HG02970 (cell line): Measurements from ENCODE around the gene CCNF.

Experiments
- ATAC-seq: cut with Tn5 transposase; IDR thresholded peaks from one replicate; pipeline ENCODE4 v1.9.1; 2021; ENCODE audit warnings: mild to moderate bottlenecking, moderate library complexity, moderate number of reproducible peaks; ENCODE audit not compliant: unreplicated experiment, low FRiP score

The CCNF gene

GRCh38 chr16:2497695-2498484 lies 68.6 kb downstream of the CCNF start:
- ATAC-seq: no peak

- no peak for ATAC-seq
Measured at GRCh38 chr16:2498531-2499253, 69.4 kb downstream of the CCNF start.

- ATAC-seq: no peak
Measured at GRCh38 chr16:2499454-2499853, 70.2 kb downstream of the CCNF start.

GRCh38 chr16:2499890-2500429 lies 70.7 kb downstream of the CCNF start:
- no peak for ATAC-seq

GRCh38 chr16:2500430-2500917 lies 71.2 kb downstream of the CCNF start:
- no peak for ATAC-seq

GRCh38 chr16:2500918-2501750 lies 71.9 kb downstream of the CCNF start:
- ATAC-seq: no peak

GRCh38 chr16:2501946-2502895 lies 73.0 kb downstream of the CCNF start:
- no peak for ATAC-seq

- no peak for ATAC-seq
Measured at GRCh38 chr16:2505695-2506094, 76.4 kb downstream of the CCNF start.

- ATAC-seq: no peak
Measured at GRCh38 chr16:2507052-2507659, 77.9 kb downstream of the CCNF start.

- no peak for ATAC-seq
Measured at GRCh38 chr16:2507665-2508064, 78.4 kb downstream of the CCNF start.
